ENCODE data around the gene FOXM1. TPM values are rescaled to one million over a fixed set of nuclear protein-coding genes. Genes with fewer than 3 reads are reported as not detected.

Gene FOXM1
- total RNA-seq, 1 donor from 2014 or later: 36.8 TPM

DNA sequence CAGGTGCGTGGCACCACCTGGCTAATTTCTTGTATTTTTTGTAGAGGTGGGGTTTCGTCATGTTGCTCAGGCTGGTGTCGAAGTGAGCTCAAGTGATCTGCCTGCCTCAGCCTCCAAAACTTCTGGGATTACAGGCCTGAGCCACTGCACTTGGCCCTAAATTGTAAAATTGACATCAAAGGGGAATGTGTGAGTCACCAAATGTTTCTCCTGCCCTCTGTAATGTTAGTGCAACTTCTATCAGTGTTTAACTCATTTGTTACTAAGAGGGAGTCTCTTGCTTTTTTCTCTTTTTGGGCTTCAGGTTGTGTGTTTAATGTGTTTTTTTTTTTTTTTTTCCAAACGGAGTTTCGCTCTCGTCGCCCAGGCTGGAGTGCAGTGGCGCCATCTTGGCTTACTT, 16.0 kb upstream of the FOXM1 start:
- H3K4me3 ChIP-seq (ENCODE audit: low read depth, low read length): no peak overlapping the region
- TF ChIP-seq, protein P1, sequence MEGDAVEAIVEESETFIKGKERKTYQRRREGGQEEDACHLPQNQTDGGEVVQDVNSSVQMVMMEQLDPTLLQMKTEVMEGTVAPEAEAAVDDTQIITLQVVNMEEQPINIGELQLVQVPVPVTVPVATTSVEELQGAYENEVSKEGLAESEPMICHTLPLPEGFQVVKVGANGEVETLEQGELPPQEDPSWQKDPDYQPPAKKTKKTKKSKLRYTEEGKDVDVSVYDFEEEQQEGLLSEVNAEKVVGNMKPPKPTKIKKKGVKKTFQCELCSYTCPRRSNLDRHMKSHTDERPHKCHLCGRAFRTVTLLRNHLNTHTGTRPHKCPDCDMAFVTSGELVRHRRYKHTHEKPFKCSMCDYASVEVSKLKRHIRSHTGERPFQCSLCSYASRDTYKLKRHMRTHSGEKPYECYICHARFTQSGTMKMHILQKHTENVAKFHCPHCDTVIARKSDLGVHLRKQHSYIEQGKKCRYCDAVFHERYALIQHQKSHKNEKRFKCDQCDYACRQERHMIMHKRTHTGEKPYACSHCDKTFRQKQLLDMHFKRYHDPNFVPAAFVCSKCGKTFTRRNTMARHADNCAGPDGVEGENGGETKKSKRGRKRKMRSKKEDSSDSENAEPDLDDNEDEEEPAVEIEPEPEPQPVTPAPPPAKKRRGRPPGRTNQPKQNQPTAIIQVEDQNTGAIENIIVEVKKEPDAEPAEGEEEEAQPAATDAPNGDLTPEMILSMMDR (conservative IDR thresholded peaks at IDR 0.05; ENCODE audit: low read depth, low read length): no peak
- DNase-seq (ENCODE audit: low read depth): peak; percentile 55

DNA sequence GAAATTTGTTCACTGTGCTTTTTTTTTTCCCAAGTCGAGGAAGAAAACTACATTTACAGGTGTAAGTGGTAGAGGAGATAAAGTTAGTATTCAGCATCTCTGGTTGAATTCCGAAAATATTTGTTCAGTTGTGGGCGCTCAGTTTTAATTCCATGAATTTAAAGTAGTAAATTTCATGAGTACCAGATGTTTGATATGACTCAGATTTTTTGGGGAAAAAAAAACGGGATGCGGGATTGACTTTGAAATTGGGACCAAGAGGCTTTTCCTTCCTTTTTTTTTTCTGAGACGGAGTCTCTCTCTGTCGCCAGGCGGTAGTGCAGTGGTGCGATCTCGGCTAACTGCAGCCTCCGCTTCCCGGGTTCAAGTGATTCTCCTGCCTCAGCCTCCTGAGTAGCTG, 15.3 kb upstream of the FOXM1 start:
- peak overlapping the region; percentile 82 for H3K4me3 ChIP-seq (ENCODE audit: low read depth, low read length)
- TF ChIP-seq, protein P1 (conservative IDR thresholded peaks at IDR 0.05; ENCODE audit: low read depth, low read length): no peak

DNA sequence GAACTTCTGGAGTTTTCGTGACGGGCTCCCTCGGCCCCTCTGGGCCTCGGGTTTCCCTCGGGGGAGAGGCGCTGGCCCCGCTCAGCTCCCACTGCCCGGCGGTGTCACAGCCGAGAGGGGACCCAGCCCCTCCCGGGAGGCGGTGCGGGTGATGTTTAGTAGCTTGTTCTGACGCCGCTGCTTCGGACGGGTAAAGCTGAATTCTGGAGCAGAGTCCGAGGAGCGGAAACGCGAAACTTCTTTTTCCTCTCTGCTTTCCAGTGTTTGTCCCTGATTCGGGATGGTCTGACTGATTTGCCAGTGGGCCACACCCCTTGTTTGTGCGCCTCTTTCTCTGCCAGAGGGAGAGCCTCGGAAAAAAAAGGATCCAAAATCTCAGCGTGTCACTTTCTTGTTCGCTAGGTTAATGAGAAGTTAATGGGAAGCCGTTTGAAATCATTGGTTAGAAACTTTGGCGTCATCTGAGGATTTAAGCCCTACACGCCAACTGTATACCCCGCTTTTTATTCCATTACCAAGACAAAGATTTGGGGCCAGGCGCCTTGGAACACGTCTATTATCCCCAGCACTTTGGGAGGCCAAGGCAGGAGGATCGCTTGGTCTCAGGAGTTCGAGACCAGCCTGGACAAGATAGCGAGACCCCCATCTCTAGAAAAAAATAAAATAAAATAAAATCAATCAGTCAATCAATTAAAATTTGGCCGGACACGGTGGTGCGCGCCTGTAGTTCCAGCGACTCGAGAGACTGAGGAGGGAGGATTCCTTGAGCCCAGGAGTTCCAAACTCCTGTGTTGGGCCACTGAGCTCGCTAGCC, 14.5 kb upstream of the FOXM1 start:
- peak overlapping the region; percentile 82 for H3K4me3 ChIP-seq (ENCODE audit: low read depth, low read length)
- TF ChIP-seq, protein P1 (conservative IDR thresholded peaks at IDR 0.05; ENCODE audit: low read depth, low read length): no peak
- no peak for DNase-seq (ENCODE audit: low read depth)

More for the DNA sequence above, 15.3 kb upstream of the FOXM1 start:
- no peak for DNase-seq (ENCODE audit: low read depth)

DNA sequence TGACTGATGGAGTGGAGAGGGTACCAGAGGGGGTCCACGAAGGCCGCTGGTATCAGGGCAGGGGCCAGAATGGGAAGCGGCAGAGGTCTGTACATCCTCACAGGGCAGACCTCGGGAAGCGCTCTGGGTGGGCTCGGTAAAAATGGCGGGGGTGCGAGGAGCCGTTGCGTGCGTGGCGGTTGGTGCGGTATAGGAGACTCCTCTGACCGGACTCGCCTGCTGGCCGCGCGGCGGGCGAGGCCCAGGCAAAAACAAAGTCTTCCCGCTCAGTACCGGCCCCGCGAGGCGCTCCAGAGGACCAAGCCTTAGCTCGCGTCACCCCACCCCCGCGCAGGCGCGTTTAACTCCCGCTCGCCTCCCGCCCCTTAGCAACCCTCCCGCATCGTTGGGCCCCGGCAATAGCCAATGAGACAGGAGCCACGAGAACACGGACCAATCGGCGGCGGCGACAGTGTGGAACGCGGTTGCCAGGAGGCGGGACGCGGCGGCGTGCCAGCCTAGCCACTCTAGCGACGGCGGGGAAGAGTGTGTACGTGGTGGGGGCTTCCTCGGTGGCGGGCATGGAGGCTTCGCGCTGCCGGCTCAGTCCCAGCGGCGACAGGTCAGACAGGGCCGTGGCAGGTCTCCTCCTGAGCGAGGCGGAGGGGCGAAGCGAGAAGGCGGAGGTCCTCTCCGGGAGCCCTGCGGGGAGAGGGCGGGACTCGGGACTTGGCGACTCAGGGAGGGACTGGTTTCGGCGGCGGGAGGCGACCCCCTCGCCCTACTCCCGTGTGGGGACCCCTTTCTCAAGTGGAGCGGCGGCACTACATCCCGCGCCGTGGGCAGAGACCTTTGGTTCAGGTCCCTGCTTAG, 13.6 kb upstream of the FOXM1 start, which contains the start of gene TULP3:
Gene TULP3, plus strand, starts transcription at position 504 of the 852 bp plus-strand sequence. Its CDS starts 57 bp downstream, at position 561.
- TF ChIP-seq, protein P1 (conservative IDR thresholded peaks at IDR 0.05; ENCODE audit: low read depth, low read length): no peak
- H3K4me3 ChIP-seq (ENCODE audit: low read depth, low read length): peak within 1 kb of the TSS; percentile 82
- peak; percentile 53 for DNase-seq (ENCODE audit: low read depth)

DNA sequence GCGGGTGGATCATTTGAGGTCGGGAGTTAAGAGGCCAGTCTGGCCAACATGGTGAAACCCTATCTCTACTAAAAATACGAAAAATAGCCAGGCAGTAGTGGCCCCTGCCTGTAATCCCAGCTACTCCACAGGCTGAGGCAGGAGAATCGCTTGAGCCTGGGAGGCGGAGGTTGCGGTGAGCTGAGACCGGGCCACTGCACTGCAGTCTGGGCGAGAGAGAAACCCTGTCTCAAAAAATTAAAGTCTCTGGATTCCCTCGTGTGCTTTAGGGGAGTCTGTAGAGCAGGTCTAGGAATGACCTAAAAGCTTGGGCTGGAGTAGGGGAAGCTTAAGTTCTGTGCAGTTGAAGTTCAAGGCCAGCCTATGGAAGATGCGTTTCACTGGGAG, 13.0 kb upstream of the FOXM1 start:
- TF ChIP-seq, protein P1 (conservative IDR thresholded peaks at IDR 0.05; ENCODE audit: low read depth, low read length): no peak
- DNase-seq (ENCODE audit: low read depth): no peak
- H3K4me3 ChIP-seq (ENCODE audit: low read depth, low read length): peak overlapping the region; percentile 82

DNA sequence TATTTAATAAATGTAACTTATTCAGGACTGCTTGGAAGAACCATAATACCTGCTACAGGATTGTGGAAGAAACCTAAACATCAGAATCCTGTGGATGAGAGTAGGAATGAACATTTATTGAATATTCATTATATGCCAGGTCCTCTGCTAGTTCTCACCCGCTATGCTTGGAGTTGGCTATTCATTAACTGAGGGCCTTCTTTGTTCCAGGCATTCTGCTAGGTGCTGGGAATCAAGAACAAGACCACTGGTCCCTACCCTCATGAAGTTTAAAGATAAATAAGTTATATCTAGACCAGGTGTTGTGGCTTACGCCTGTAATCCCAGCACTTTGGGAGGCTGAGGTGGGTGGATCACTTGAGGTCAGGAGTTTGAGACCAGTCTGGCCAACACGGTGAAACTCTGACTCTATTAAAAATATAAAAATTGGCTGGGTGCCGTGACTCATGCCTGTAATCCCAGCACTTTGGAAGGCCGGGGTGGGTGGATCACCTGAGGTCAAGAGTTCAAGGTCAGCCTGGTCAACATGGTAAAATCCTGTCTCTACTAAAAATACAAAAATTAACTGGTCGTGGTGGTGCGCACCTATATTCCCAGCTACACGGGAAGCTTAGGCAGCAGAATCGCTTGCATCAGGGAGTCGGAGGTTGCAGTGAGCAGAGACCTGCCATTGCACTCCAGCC, 9.9 kb upstream of the FOXM1 start:
- TF ChIP-seq, protein P1 (conservative IDR thresholded peaks at IDR 0.05; ENCODE audit: low read depth, low read length): no peak
- H3K4me3 ChIP-seq (ENCODE audit: low read depth, low read length): no peak overlapping the region
- no peak for DNase-seq (ENCODE audit: low read depth)

Data from epithelial cell of proximal tubule (primary cell).